Embryonic facial prominence (tissue), 1 donor: ENCODE measurements around the gene SFTPA2.
"Not testable (repeated sequence)": the region's sequence is repeated elsewhere in the genome, so short reads cannot be mapped to it uniquely, and the experiment has no call there.

Source experiments
- DNase-seq: peaks from one replicate; pipeline ENCODE4 v3.0.0-alpha.2; 2016; ENCODE audit errors: extremely low spot score

SFTPA2 gene

DNA sequence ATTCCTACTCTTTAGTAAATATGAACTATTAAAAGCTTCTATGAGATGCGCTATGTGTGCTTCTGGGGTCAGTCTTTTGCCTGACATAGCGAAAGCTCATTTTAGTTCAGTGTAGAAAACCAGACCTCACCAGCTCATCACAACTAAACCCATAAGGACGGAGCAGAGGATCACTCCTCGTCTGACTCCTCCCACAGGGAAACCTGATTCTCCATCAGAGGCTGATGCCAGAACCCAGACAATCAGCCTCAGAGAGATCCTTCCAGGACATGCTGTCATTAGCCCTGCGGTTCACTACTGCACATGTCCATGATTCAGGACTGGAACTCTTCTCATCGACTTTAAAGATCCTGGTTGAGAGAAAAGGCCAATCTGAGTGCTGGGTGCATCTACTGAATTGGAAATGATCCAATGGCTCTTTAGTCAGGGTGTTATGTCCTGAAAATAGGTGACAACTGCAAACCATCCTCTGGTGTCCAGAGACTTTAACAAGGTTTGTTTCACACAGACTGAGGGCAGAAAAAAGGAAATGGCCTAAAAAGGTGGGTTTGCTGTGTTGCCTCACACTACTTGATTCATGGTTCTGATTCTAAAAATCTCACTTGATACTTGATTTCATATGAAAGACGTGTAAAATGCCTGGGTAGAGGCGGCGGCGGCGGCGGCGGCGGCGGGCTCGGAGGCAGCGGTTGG, 48.2 kb downstream of the SFTPA2 start, which contains the start of gene EIF5AL1:
Gene EIF5AL1, plus strand, starts transcription at position 643 of the 693 bp plus-strand sequence. CDS start 117 bp downstream, outside the sequence.
- not testable (repeated sequence) for DNase-seq

DNA sequence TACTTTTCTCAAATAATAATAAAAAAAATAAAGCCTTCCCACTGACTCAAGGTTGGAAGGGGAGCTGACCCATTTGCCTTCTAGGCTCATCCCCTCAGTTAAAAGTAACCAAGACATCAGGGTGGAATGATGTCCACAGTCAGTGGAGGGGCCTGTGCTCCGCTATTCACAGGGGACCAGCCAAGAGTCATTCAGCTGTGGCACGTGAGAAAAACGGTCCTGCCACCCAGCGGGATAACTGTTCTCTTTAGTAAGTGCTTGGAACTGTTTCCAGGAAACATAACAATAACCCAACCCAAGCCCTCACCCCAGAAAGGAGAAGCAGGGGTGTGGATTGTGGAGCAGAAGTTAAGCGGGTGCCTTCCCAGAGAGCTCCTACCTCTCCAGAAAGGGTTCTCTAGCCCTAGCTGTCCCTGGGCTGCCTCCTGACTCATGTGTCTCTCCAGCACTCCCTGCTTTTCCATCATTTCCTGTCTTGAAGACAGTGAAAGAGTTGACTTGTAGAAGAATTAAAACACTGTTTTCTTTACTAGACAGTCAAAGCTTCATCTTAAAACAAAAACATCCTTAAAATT, 50.2 kb downstream of the SFTPA2 start:
- not testable (repeated sequence) for DNase-seq

DNA sequence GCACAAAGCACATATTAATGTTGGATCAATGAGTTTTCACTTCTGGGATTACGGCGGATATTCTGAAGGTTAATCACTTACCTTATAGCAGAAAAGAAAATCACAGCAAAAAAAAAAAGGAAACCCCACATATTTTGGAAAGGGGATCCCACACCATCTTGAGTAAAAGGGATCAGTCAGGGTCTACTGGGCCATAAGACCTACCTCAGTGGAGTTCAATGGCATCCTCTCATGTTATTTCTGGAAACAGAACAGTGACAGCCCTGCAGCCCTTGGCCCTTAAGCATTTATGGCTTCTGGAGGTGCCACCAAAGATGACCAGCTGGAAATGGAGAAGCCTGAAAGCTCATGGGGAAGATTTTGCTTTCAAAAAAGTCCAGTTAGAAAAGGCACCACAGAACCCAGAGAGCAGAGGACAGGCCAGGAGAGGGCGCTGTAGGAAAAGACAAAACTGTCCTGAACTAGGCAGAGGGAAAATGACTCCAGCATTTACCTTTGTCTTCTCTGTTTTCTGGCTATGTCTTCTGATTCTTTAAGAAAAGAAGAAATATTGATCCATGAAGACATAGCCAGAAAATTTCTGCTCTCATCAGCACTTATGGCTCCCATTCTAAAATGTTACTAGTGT, 50.8 kb downstream of the SFTPA2 start:
- DNase-seq, result not testable (repeated sequence)

DNA sequence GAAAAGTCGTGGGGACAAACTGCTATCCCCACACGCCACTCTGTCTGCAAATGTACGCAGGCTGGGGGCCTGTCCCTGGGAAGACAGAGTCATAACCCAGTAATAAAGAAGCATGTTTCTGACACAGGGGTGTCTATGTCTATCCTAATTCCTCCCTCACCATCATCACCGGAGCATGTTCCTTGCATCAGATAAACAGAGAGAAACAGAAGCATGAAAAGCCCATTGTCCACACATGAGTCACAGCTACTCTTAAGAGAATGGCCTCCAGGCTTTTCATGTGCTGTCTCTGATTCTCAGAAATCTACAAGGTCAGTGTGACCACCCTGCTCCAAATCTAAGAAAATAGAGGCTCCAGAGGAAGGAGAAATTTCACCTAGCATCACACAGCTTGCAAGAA, 52.0 kb downstream of the SFTPA2 start:
- not testable (repeated sequence) for DNase-seq

DNA sequence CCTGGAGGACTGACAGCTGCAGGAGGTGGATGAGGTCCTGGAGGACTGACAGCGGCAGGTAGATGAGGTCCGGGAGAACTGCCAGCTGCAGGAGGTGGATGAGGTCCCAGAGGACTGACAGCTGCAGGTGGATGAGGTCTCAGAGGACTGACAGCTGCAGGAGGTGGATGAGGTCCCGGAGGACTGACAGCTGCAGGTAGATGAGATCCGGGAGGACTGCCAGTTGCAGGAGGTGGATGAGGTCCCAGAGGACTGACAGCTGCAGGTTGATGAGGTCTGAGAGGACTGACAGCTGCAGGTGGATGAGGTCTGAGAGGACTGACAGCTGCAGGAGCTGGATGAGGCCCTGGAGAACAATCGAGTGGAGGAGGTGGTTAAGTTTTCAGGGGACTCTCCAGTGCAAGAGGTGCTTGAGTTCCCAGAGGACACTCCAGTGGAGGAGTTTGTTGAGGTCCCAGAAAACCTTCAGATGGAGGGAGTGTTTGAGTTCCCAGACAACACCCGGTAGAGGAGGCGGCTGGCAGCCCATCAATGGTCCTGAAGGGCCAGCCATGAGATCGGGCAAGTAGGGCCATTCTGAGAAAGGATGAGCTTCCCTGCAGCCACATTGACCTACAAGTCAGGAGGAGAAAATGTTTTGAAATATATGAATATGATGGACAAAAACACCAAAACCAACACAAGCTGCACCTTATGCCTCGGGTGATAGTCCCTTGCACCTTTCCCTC, 52.6 kb downstream of the SFTPA2 start:
- no peak for DNase-seq
